Pons (tissue), 1 donor: Measurements from ENCODE around the gene IMMP1L.

Experiments
- DNase-seq: peaks from one replicate; pipeline ENCODE4 v3.0.0-alpha.2; 2016; ENCODE audit warnings: low spot score

Gene IMMP1L

GRCh38 chr11:31387379-31387778 is 122.0 kb downstream of the IMMP1L start:
- no peak for DNase-seq

GRCh38 chr11:31383116-31383515 is 126.3 kb downstream of the IMMP1L start:
- no peak for DNase-seq
